Muscle of leg (tissue), 11 donors: ENCODE measurements around the gene GRAP2. TPM values are rescaled to one million over a fixed set of nuclear protein-coding genes. Genes with fewer than 3 reads are reported as not detected.
"Not testable (repeated sequence)": the region's sequence is repeated elsewhere in the genome, so short reads cannot be mapped to it uniquely, and the experiment has no call there.

Source experiments
- DNase-seq: peaks from one replicate; pipeline ENCODE4 v3.0.0; 2013
- H3K27ac ChIP-seq: one replicate; pipeline ENCODE4 v1.5.1; 2013; ENCODE audit warnings: mild to moderate bottlenecking, low read length, control low read depth
- H3K27me3 ChIP-seq: one replicate; pipeline ENCODE4 v1.6.1; 2013; ENCODE audit warnings: low read length; ENCODE audit not compliant: control insufficient read depth, insufficient read depth
- H3K36me3 ChIP-seq: one replicate; pipeline ENCODE4 v1.6.1; 2013; ENCODE audit warnings: low read length; ENCODE audit not compliant: control insufficient read depth, insufficient read depth
- H3K4me1 ChIP-seq: one replicate; pipeline ENCODE4 v1.6.1; 2013; ENCODE audit warnings: low read length; ENCODE audit not compliant: control insufficient read depth, insufficient read depth
- H3K4me3 ChIP-seq: one replicate; pipeline ENCODE4 v1.5.1; 2013; ENCODE audit warnings: low read length, control low read depth
- H3K9me3 ChIP-seq: replicated peaks from 2 replicates; pipeline ENCODE4 v1.6.1; 2013; ENCODE audit warnings: low read depth, low read length; ENCODE audit not compliant: control insufficient read depth
- WGBS: methylation state at CpG from one replicate; pipeline ENCODE4 v1.1.5; 2013; ENCODE audit warnings: missing lambda C conversion rate; ENCODE audit not compliant: insufficient coverage; 5-methylcytosine and 5-hydroxymethylcytosine counted together
- polyA plus RNA-seq, 8 donors: library from polyadenylated mRNA; unstranded; fragments of 120-200 nt; gene quantifications; one replicate each; pipeline versions ENCODE4 v1.2.1 to v1.2.3, GENCODE V29; 2013; ENCODE audit warnings: inconsistent platforms in 1 of 8, low replicate concordance in 1 of 8; ENCODE audit not compliant: insufficient read length in 8 of 8, insufficient read depth in 1 of 8
- total RNA-seq: library from RNA; stranded (reverse); fragments of 120-200 nt; gene quantifications from one replicate; pipeline ENCODE4 v1.2.4, GENCODE V29; 2013

Gene GRAP2
- total and polyA plus RNA-seq, 9 donors: 0.40 to 0.80 (median 0.68) TPM

DNA sequence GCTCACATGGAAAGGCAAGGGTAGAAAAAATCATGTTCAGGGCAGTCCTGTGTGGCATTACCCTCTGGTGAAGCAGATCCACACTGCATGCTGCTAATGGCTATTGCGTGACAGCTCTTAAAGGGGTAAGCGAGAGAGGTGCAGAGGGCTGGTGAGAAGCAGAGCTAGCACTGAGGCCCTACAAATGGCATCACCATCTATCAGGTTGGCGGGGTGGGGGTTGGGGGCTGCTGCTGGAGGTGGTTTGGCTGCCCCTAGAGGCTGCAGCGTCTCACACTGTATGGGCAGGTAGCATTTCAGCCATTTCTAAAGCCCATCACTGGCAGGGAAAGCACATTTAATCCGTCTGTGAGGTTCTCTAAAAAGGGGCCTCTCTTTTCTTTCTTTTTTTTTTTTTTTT lies 42.5 kb downstream of the GRAP2 start:
- Histone ChIP-seq H3K9me3 (no peaks in the 10 kb centered on the region), H3K27ac (no peak overlapping the region), H3K36me3 (no peaks in the 10 kb centered on the region), H3K27me3 (peaks cover 5% of the 10 kb centered on the region), H3K4me3 (no peak overlapping the region), H3K4me1 (peaks cover 9% of the 10 kb centered on the region)
- 20% methylated on average over 1 of the region's 5 CpGs for WGBS
- no peak for DNase-seq

- peaks cover 9% of the 10 kb centered on the region for H3K4me1 ChIP-seq
- no peak overlapping the region for H3K4me3 ChIP-seq
- no peak overlapping the region for H3K27ac ChIP-seq
- no peaks in the 10 kb centered on the region for H3K9me3 ChIP-seq
- DNase-seq: no peak
- WGBS: 58% methylated on average over 5 of the region's 11 CpGs
- H3K27me3 ChIP-seq: no peaks in the 10 kb centered on the region
- no peaks in the 10 kb centered on the region for H3K36me3 ChIP-seq
Observed at GRCh38 chr22:39943953-39944872, 43.3 kb downstream of the GRAP2 start.

GRCh38 chr22:39946126-39946502 lies 45.2 kb downstream of the GRAP2 start:
- no peaks in the 10 kb centered on the region for H3K36me3 ChIP-seq
- peaks cover 9% of the 10 kb centered on the region for H3K4me1 ChIP-seq
- no peak for DNase-seq
- no CpG with 5 or more reads among the region's 4 CpGs for WGBS
- no peaks in the 10 kb centered on the region for H3K9me3 ChIP-seq
- H3K4me3 ChIP-seq: no peak overlapping the region
- no peak overlapping the region for H3K27ac ChIP-seq
- peaks cover 3% of the 10 kb centered on the region for H3K27me3 ChIP-seq

DNA sequence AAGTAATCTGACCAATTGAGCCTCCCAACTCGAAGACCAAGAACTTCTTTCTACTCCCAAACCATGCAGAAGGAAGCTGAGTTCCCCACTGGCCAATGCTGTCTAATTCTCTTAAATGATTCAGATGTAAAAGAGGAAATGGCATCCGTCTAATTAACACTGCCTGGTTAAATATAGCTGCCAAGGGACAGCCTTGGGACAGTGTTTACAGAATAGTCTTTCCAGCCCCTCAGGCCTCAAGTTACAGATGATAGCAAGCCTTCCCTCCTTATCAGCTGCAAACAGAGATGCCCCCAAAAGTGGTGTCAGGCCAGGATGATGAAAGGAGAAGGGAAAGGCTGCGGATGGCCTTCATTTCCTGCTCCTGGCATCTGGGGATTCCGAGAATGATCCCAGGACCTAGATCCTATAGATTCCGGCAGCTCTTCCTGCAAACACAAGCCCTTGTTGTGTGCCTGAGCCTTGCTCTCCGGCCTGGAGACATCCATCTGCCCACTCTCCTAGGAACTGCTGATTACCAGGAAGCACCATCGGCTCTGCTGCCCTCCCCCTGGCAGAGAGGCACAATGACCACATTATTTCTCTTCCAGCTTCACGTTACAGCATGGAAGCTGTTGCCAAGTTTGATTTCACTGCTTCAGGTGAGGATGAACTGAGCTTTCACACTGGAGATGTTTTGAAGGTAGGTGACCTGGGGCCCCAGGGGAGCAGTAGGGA lies 45.8 kb downstream of the GRAP2 start:
- H3K27ac ChIP-seq: no peak overlapping the region
- H3K4me3 ChIP-seq: no peak overlapping the region
- peaks cover 9% of the 10 kb centered on the region for H3K4me1 ChIP-seq
- peaks cover 3% of the 10 kb centered on the region for H3K27me3 ChIP-seq
- no peak for DNase-seq
- WGBS: 40% methylated on average over 3 of the region's 8 CpGs
- no peaks in the 10 kb centered on the region for H3K36me3 ChIP-seq
- H3K9me3 ChIP-seq: no peaks in the 10 kb centered on the region

DNA sequence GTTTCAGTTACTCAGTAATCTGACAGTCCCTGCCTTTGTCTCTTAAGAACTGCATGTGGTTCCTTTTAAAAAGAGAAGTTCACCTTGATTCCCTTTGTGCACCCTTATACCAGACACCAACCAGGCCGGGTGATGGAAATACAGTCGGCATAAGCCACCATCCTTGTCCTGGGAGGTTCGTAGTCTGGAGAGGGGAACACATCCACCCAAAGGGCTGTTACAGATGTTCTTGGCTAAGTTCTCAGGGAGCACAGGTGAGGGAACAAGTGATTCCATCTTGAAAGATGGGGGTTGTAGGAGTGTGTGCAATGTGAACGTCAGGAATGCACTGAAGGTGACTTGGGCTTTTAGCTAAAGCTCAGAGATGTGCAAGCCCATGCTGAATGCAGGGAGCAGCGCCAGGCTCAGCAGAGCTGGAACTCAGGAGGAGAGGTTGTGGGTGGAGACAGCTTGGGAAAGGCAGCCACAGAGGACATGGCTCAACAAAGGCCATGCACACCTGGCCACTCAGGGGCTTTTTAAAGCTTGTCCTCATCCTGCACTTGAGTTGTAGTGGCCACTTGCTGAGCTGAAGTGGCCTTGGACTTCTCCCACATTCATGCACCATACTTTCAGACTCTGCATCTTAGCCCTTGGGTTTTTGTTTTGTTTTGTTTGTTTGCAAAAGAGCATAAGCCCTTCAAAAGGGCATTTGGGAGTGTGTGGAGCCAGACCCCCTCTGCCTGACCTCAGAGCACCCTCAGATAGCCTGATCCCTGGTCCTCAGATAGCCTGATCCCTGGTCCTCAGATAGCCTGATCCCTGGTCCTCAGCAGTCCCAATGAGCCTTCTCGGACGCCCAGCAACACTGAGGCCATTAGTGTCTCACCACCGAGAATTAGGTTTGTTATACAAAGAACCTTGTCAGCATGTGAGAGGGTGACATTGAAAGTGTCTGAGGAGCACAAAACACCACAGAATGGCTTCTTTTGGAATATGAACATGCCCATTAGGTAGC lies 46.6 kb downstream of the GRAP2 start:
- 89% methylated on average over 6 of the region's 8 CpGs for WGBS
- no peaks in the 10 kb centered on the region for H3K9me3 ChIP-seq
- no peak for DNase-seq
- H3K4me3 ChIP-seq: no peak overlapping the region
- H3K27ac ChIP-seq: no peak overlapping the region
- H3K4me1 ChIP-seq: peaks cover 9% of the 10 kb centered on the region
- H3K36me3 ChIP-seq: no peaks in the 10 kb centered on the region
- peaks cover 3% of the 10 kb centered on the region for H3K27me3 ChIP-seq

DNA sequence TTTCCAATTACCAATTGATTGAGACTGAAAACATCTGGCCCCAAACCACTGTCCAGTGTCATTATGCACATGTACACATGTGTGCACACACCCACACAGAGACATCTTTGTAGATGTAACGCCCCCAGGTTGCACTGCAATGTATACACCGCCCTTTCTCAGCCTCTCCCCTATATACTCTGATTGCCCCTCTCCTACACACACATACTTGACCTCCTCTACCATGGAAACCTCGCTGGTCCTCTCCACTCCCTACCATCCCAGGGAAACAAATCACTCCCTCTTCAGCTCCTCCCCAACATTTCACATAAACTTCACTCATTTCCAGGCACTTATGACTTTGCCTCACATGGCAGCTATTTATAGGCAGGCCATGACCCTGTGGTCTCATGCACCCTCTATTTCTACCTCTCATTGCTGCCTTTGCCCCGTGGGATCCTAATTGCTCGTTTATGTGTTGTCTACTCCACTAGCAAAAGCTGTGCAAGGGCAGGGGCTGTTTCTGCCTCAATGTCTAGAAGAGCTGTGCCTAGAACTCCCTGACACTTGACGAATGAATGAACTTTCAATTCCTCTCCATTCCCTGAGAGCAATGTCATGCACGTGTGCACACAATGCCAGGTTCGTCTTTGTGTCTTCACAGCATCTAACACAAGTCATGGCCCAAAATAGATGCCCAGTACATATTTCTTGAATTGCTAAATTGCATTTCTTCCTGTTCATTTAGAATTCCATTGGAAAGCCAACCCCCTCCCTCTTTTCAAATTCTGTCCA lies 49.3 kb downstream of the GRAP2 start:
- Histone ChIP-seq H3K9me3 (no peaks in the 10 kb centered on the region), H3K4me1 (peaks cover 24% of the 10 kb centered on the region), H3K27me3 (peaks cover 3% of the 10 kb centered on the region), H3K36me3 (no peaks in the 10 kb centered on the region), H3K27ac (no peak overlapping the region), H3K4me3 (no peak overlapping the region)
- no peak for DNase-seq
- WGBS: 79% methylated on average over 8 of the region's 8 CpGs

DNA sequence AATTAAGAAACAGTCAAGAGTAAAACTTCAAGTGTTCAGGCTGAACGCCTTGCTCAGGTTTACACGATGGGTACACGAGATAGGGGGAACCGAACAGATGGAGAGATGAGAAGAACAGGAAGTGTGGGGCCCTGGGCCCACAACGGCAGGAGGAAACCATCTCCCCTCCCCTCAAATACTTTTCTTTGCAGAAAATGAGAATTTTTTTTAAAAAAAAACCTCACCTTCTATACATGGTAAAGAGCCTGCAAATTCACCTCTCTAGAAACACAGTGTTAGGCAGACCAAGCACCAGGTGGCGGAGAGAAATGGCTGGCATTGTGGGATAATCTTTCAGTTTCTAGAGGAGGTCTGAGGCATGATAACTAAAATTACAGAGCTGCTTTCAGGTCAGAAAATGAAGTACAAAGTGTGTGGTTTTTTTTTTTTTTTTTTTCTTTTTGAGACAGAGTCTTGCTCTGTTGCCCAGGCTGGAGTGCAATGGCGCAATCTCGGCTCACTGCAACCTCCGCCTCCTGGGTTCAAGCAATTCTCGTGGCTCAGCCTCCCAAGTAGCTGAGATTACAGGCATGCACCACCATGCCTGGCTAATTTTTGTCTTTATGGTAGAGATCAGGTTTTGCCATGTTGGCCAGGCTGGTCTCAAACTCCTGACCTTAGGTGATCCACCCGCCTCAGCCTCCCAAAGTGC lies 50.9 kb downstream of the GRAP2 start:
- H3K27me3 ChIP-seq, H3K9me3 ChIP-seq, H3K27ac ChIP-seq, H3K36me3 ChIP-seq, DNase-seq, H3K4me3 ChIP-seq: not testable (repeated sequence)
- H3K4me1 ChIP-seq: peaks cover 25% of the 10 kb centered on the region
- WGBS: 64% methylated on average over 7 of the region's 11 CpGs

DNA sequence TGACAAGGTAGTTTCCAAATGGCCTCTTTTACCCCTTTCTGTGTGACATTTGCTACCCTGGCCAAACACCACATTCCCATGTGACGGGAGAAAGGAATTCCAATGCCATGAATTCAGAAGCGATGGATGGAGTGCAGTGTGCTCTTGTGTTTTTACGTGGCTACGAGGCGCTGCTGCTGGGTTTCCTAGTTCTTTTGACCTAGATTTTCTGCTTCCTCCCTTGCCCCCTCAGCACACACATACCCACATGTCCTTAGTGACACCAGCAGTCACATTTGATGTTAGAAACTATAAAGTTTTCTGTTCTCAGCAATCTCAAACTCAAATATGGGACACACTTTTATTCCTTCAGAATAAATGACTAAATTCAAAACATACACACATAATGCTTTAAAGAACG lies 51.5 kb downstream of the GRAP2 start:
- H3K36me3 ChIP-seq: no peaks in the 10 kb centered on the region
- H3K9me3 ChIP-seq: no peaks in the 10 kb centered on the region
- H3K27ac ChIP-seq: no peak overlapping the region
- peaks cover 20% of the 10 kb centered on the region for H3K4me1 ChIP-seq
- WGBS: 87% methylated on average over 4 of the region's 6 CpGs
- no peak overlapping the region for H3K4me3 ChIP-seq
- DNase-seq: no peak
- H3K27me3 ChIP-seq: peaks cover 6% of the 10 kb centered on the region

- 72% methylated on average over 2 of the region's 2 CpGs for WGBS
- H3K9me3 ChIP-seq: no peaks in the 10 kb centered on the region
- H3K4me3 ChIP-seq: no peak overlapping the region
- no peaks in the 10 kb centered on the region for H3K36me3 ChIP-seq
- H3K27me3 ChIP-seq: peaks cover 10% of the 10 kb centered on the region
- peak; percentile 45 for DNase-seq
- peaks cover 20% of the 10 kb centered on the region for H3K4me1 ChIP-seq
- no peak overlapping the region for H3K27ac ChIP-seq
Observed at GRCh38 chr22:39953101-39953500, 52.2 kb downstream of the GRAP2 start.
